NCI-H460 (cell line): Measurements from ENCODE around the gene CADPS. TPM values are rescaled to one million over a fixed set of nuclear protein-coding genes. Genes with fewer than 3 reads are reported as not detected.

ENCODE experiments used
- DNase-seq: peaks from one replicate; pipeline ENCODE4 v3.0.0-alpha.2; 2016; ENCODE audit warnings: low read depth; ENCODE audit errors: extremely low read depth
- small RNA-seq, 2 experiments: library from RNA; depleted of rRNA; stranded (forward); fragments of <200 nt; gene quantifications; one replicate each; pipeline ENCODE3, GENCODE V24; 2014
- total RNA-seq: library from RNA; depleted of rRNA; stranded (reverse); fragments of >200 nt; shearing (Covaris generic); gene quantifications from 2 replicates; pipeline ENCODE4 v1.2.3, GENCODE V29; 2014

Gene CADPS
- total RNA-seq, 1 experiment from 2014 or later: not detected

- DNase-seq: no peak
Measured at GRCh38 chr3:62368705-62369475, 506.3 kb downstream of the CADPS start.

- no peak for DNase-seq
Measured at GRCh38 chr3:62368290-62368704, 506.9 kb downstream of the CADPS start.

GRCh38 chr3:62367763-62368195 lies 507.4 kb downstream of the CADPS start:
- DNase-seq: no peak

- DNase-seq: no peak
Measured at GRCh38 chr3:62366126-62366484, 509.1 kb downstream of the CADPS start.

GRCh38 chr3:62365391-62366125 lies 509.7 kb downstream of the CADPS start:
- DNase-seq: no peak

- no peak for DNase-seq
Measured at GRCh38 chr3:62364191-62364590, 511.0 kb downstream of the CADPS start.

GRCh38 chr3:62363275-62363674 lies 511.9 kb downstream of the CADPS start:
- DNase-seq: no peak

- no peak for DNase-seq
Measured at GRCh38 chr3:62361824-62362223, 513.4 kb downstream of the CADPS start.

GRCh38 chr3:62361261-62361660 lies 514.0 kb downstream of the CADPS start:
- no peak for DNase-seq

- DNase-seq: no peak
Measured at GRCh38 chr3:62359531-62359930, 515.7 kb downstream of the CADPS start.

- no peak for DNase-seq
Measured at GRCh38 chr3:62356356-62356755, 518.9 kb downstream of the CADPS start.

- DNase-seq: no peak
Measured at GRCh38 chr3:62355703-62356102, 519.5 kb downstream of the CADPS start.

Small RNA genes lying within 50 kb of the gene (small RNA-seq; reads per million reads assigned to genes)
- gene RN7SL863P (0 reads per million in 2 experiments), gene RNU6-139P (0 reads per million in 2 experiments)
